ENCODE measurements around the gene POLH. TPM values are rescaled to one million over a fixed set of nuclear protein-coding genes. Genes with fewer than 3 reads are reported as not detected.
A peak's percentile ranks its signal among the peaks of the same experiment; 100 is the strongest.

Gene POLH
- total and polyA plus RNA-seq, 9 of the 15 experiments (the other 6 are each of a cell fraction or from before 2014, with no cell fraction given): 5.8 to 31.6 (median 20.6) TPM

DNA sequence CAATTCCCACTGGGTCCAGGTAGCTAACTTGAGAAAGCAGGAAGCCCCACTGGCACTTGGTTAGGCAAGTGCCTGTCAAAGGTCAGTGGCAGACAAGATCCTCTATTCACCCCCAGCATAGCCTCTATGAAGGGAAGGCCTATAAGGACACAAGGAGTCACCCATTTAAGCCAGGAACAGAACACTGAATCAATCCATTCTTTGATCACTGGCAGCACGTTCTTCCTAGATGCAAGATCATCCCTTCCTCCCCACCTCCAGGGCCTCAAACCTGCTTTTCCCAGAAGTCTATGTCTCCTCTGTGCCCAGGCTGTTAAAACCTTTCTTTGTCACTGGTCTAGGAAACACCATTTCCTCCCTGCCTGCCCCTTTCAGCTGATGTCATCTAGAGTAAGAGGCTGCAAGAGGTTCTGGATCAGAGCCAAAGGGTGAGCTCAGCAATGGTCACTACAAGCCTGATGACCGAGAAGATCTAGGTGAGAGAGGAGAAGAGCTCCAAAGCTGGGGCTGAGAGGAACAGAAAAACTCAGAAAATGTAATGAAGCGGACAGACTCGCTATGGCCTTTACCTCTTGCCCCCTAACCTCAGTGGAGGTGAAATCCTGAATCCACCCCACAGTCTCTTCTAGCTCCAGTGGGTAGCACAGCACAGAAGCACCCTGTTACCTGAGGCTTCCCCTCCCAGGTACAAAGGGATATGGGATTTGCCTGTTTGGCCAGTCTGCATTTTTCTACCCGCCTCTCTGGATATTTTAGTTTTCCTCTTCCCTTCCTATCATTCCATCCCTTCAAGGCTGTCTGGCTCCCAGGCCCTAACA is 51.2 kb downstream of the POLH start (continued):
- peak; percentile 11; the same call in 1 of the 2 replicates for TF ChIP-seq KLF13 (tag; IDR thresholded peaks at IDR 0.05; ENCODE audit: borderline replicate concordance, low read depth)
- no peak for TF ChIP-seq KAT8 (IDR thresholded peaks at IDR 0.05; ENCODE audit: low read depth)
- TF ChIP-seq, protein P1, sequence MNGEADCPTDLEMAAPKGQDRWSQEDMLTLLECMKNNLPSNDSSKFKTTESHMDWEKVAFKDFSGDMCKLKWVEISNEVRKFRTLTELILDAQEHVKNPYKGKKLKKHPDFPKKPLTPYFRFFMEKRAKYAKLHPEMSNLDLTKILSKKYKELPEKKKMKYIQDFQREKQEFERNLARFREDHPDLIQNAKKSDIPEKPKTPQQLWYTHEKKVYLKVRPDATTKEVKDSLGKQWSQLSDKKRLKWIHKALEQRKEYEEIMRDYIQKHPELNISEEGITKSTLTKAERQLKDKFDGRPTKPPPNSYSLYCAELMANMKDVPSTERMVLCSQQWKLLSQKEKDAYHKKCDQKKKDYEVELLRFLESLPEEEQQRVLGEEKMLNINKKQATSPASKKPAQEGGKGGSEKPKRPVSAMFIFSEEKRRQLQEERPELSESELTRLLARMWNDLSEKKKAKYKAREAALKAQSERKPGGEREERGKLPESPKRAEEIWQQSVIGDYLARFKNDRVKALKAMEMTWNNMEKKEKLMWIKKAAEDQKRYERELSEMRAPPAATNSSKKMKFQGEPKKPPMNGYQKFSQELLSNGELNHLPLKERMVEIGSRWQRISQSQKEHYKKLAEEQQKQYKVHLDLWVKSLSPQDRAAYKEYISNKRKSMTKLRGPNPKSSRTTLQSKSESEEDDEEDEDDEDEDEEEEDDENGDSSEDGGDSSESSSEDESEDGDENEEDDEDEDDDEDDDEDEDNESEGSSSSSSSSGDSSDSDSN (IDR thresholded peaks at IDR 0.05; ENCODE audit: borderline replicate concordance in 1 of 2, low read depth in 2 of 2, low read length in 2 of 2): no peak
- TF ChIP-seq HDAC8 (tag; IDR thresholded peaks at IDR 0.05): peak; percentile 96
- TF ChIP-seq MAFK (IDR thresholded peaks at IDR 0.05; ENCODE audit: low read length): peak; percentile 14; the same call in 1 of the 2 replicates
- TF ChIP-seq, protein P2, sequence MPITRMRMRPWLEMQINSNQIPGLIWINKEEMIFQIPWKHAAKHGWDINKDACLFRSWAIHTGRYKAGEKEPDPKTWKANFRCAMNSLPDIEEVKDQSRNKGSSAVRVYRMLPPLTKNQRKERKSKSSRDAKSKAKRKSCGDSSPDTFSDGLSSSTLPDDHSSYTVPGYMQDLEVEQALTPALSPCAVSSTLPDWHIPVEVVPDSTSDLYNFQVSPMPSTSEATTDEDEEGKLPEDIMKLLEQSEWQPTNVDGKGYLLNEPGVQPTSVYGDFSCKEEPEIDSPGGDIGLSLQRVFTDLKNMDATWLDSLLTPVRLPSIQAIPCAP (CRISPR knock-in tag; IDR thresholded peaks at IDR 0.05; ENCODE audit: borderline replicate concordance): no peak
- peak; percentile 89 for TF ChIP-seq FOSL1 (tag; conservative IDR thresholded peaks at IDR 0.05)
- 0 out of 2 replicates have a peak, but pooled peaks have one; percentile 2 for TF ChIP-seq ELK3 (CRISPR knock-in tag; IDR thresholded peaks at IDR 0.05)
- TF ChIP-seq KAT7 (CRISPR knock-in tag; IDR thresholded peaks at IDR 0.05; ENCODE audit: borderline replicate concordance): peak; percentile 89; the same call in 1 of the 2 replicates
- TF ChIP-seq POLR2G (IDR thresholded peaks at IDR 0.05; ENCODE audit: low read depth, low read length): 0 out of 2 replicates have a peak, but pooled peaks have one; percentile 54
- TF ChIP-seq TCF3 (CRISPR knock-in tag; IDR thresholded peaks at IDR 0.05): no peak; the same call in 1 of the 2 replicates
- peak; percentile 91; the same call in 1 of the 2 replicates for TF ChIP-seq NFXL1 (CRISPR knock-in tag; IDR thresholded peaks at IDR 0.05)
- TF ChIP-seq SRSF7 (optimal IDR thresholded peaks at IDR 0.05; ENCODE audit: low read depth, low read length): no peak
- peak; percentile 85; the same call in 1 of the 2 replicates for TF ChIP-seq MEF2D (tag; conservative IDR thresholded peaks at IDR 0.05; ENCODE audit: low read depth)
- TF ChIP-seq SETDB1 (IDR thresholded peaks at IDR 0.05; ENCODE audit: low read length): no peak
- TF ChIP-seq, protein P3, sequence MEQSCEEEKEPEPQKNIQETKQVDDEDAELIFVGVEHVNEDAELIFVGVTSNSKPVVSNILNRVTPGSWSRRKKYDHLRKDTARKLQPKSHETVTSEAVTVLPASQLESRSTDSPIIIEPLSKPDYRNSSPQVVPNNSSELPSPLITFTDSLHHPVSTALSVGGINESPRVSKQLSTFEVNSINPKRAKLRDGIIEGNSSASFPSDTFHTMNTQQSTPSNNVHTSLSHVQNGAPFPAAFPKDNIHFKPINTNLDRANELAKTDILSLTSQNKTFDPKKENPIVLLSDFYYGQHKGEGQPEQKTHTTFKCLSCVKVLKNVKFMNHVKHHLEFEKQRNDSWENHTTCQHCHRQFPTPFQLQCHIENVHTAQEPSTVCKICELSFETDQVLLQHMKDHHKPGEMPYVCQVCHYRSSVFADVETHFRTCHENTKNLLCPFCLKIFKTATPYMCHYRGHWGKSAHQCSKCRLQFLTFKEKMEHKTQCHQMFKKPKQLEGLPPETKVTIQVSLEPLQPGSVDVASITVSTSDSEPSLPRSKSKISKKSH (CRISPR knock-in tag; IDR thresholded peaks at IDR 0.05): no peak
- TF ChIP-seq USF1 (CRISPR knock-in tag; IDR thresholded peaks at IDR 0.05): no peak
- TF ChIP-seq XRCC4 (IDR thresholded peaks at IDR 0.05; ENCODE audit: extremely low read depth, insufficient read depth, insufficient read length): no peak
- no peak for TF ChIP-seq TOE1 (IDR thresholded peaks at IDR 0.05; ENCODE audit: borderline replicate concordance)
- TF ChIP-seq TOE1 (CRISPR knock-in tag; IDR thresholded peaks at IDR 0.05; ENCODE audit: borderline replicate concordance, low read depth): peak; percentile 66; the same call in 1 of the 2 replicates
